Right lobe of liver (tissue), 5 donors: ENCODE results near the gene PPFIA4. TPM values are rescaled to one million over a fixed set of nuclear protein-coding genes. Genes with fewer than 3 reads are reported as not detected.

Source experiments
- total RNA-seq, 6 experiments: library from RNA; depleted of rRNA in 2 of 6; stranded (reverse); fragments of >200 nt in 2 of 6; fragmentation: NEBNext Ultra II Directional in 3 of 6; extraction: Animal tissue kit (Norgen Biotek cat#: 25700) in 3 of 6; gene quantifications; one replicate each; pipeline versions ENCODE4 v1.1.0 to v1.2.4, GENCODE V29; 2016 to 2023
- donor health status: DM: no; HTN: no; CAD: no.
- donor health status: DM: no; HTN: no; CAD: no.
- donor health status: DM: no; HTN: yes; CAD: no.
- donor health status: DM: no; HTN: yes; CAD: no.

PPFIA4 gene
- total RNA-seq, 6 experiments from 2014 or later = 0.18 to 5.5 (median 0.49) TPM; not detected in 1

Other genes with a start within 250 kb of the PPFIA4 start
- gene KDM5B, start 218.1 kb upstream of the PPFIA4 start, total RNA-seq = 10 to 100 TPM; 12.0 to 22.6 (median 16.1) TPM
- under 1 TPM in 2 of 6 experiments, not detected in 4; 0.49 to 0.86 TPM for gene PCAT6, start 215.5 kb upstream of the PPFIA4 start, total RNA-seq
- 1 to 10 TPM; 2.6 to 6.3 (median 4.5) TPM for gene RABIF, start 137.3 kb upstream of the PPFIA4 start, total RNA-seq
- 10 to 100 TPM; 10.7 to 13.0 (median 12.3) TPM for gene KLHL12, start 99.3 kb upstream of the PPFIA4 start, total RNA-seq
- gene ADIPOR1, start 68.2 kb upstream of the PPFIA4 start, total RNA-seq = 10 to 100 TPM; 49.3 to 88.3 (median 61.1) TPM
- 10 to 100 TPM; 29.6 to 42.7 (median 36.4) TPM for gene CYB5R1, start 59.2 kb upstream of the PPFIA4 start, total RNA-seq
- gene TMEM183A, start 19.1 kb upstream of the PPFIA4 start, total RNA-seq = 10 to 100 TPM; 21.4 to 38.1 (median 31.0) TPM
- gene MYOG, start 59.5 kb downstream of the PPFIA4 start, total RNA-seq = not detected
- gene ADORA1, start 101.2 kb downstream of the PPFIA4 start, total RNA-seq = under 1 TPM in 5 of 6 experiments, not detected in 1; 0.31 to 0.78 (median 0.39) TPM
- under 1 TPM in 1 of 6 experiments, not detected in 5; 0.12 TPM for gene MYBPH, start 149.3 kb downstream of the PPFIA4 start, total RNA-seq
- gene CHI3L1, start 160.2 kb downstream of the PPFIA4 start, total RNA-seq = 100 to 1,000 TPM in 3 of 6 experiments, 10 to 100 TPM in 2, 1 to 10 TPM in 1; 2.8 to 397 (median 219) TPM
- gene CHIT1, start 203.2 kb downstream of the PPFIA4 start, total RNA-seq = under 1 TPM in 3 of 6 experiments, not detected in 3; 0.46 to 0.61 (median 0.46) TPM